Naive thymus-derived CD4-positive, alpha-beta T cell (primary cell): ENCODE measurements around the gene RPS6KL1. TPM values are rescaled to one million over a fixed set of nuclear protein-coding genes. Genes with fewer than 3 reads are reported as not detected.

Source experiments
- ATAC-seq: fragments of 150-1000 bp; cut with Tn5 transposase; 2 replicates; pipeline ENCODE4 v1.10.0; 2021; ENCODE audit warnings: mild to moderate bottlenecking, moderate library complexity
- CTCF ChIA-PET: fragments of 350-600 bp; sonication (Branson Sonifier 250); formaldehyde crosslinking; loops from one replicate; lab custom pipeline; 2021; ENCODE audit warnings: antibody characterized with exemption; lab: Charles Lee
- POLR2A ChIA-PET: fragments of 350-600 bp; sonication (Branson Sonifier 250); formaldehyde crosslinking; loops from one replicate; lab custom pipeline; 2021; ENCODE audit warnings: antibody characterized with exemption, inconsistent platforms; lab: Charles Lee
- DNase-seq, 9 donors: peaks; one replicate each; pipeline versions ENCODE4 v3.0.0 to v3.0.0-alpha.2; 2020 to 2022; ENCODE audit warnings: mixed read lengths in 1 of 9
- H3K27ac ChIP-seq: one replicate; pipeline ENCODE4 v1.7.0; 2013; ENCODE audit warnings: mild to moderate bottlenecking, low read depth, low read length, moderate library complexity
- H3K27me3 ChIP-seq, 2 donors: one replicate each; pipeline ENCODE4 v1.7.0; 2013; ENCODE audit warnings: low read length in 2 of 2, mild to moderate bottlenecking in 2 of 2, moderate library complexity in 2 of 2; ENCODE audit not compliant: control insufficient read depth in 2 of 2, insufficient read depth in 2 of 2
- H3K36me3 ChIP-seq, 3 experiments: 1 replicate in 2 of 3; 2 replicates in 1 of 3; pipeline ENCODE4 v1.7.0; 2013; ENCODE audit warnings: low read length in 3 of 3, mild to moderate bottlenecking in 3 of 3, moderate library complexity in 1 of 3; ENCODE audit not compliant: insufficient read depth in 3 of 3, control insufficient read depth in 2 of 3
- H3K4me1 ChIP-seq, 2 donors: one replicate each; pipeline ENCODE4 v1.7.0; 2013; ENCODE audit warnings: low read length in 2 of 2, mild to moderate bottlenecking in 2 of 2, moderate library complexity in 1 of 2; ENCODE audit not compliant: control insufficient read depth in 2 of 2, insufficient read depth in 2 of 2
- H3K4me3 ChIP-seq: 2 replicates; pipeline ENCODE4 v1.7.0; 2013; ENCODE audit warnings: mild to moderate bottlenecking, low read length
- H3K9me3 ChIP-seq, 3 experiments: 1 replicate in 2 of 3; 2 replicates in 1 of 3; pipeline ENCODE4 v1.7.0; 2013; ENCODE audit warnings: low read length in 3 of 3; ENCODE audit not compliant: control insufficient read depth in 2 of 3
- H3K27ac Mint-ChIP-seq, 9 donors: one replicate each; pipeline ENCODE4 v1.8.0; 2020 to 2022; ENCODE audit warnings: mixed read lengths in 9 of 9, mild to moderate bottlenecking in 8 of 9, moderate library complexity in 5 of 9, inconsistent platforms in 2 of 9
- H3K27me3 Mint-ChIP-seq, 5 donors: one replicate each; pipeline ENCODE4 v1.8.0; 2021 to 2022; ENCODE audit warnings: mixed read lengths in 5 of 5, mild to moderate bottlenecking in 1 of 5
- H3K36me3 Mint-ChIP-seq, 5 donors: one replicate each; pipeline ENCODE4 v1.8.0; 2020 to 2022; ENCODE audit warnings: mixed read lengths in 5 of 5, mild to moderate bottlenecking in 3 of 5, inconsistent platforms in 1 of 5
- H3K4me1 Mint-ChIP-seq, 7 donors: one replicate each; pipeline ENCODE4 v1.8.0; 2020 to 2022; ENCODE audit warnings: mixed read lengths in 7 of 7, mild to moderate bottlenecking in 3 of 7, inconsistent platforms in 1 of 7
- H3K4me3 Mint-ChIP-seq, 10 donors: one replicate each; pipeline ENCODE4 v1.8.0; 2020 to 2022; ENCODE audit warnings: mild to moderate bottlenecking in 10 of 10, mixed read lengths in 10 of 10, moderate library complexity in 6 of 10, inconsistent platforms in 2 of 10
- H3K9me3 Mint-ChIP-seq, 11 donors: one replicate each; pipeline ENCODE4 v1.8.0; 2020 to 2022; ENCODE audit warnings: mixed read lengths in 11 of 11, mild to moderate bottlenecking in 4 of 11, inconsistent platforms in 1 of 11, moderate library complexity in 1 of 11
- intact Hi-C, 2 donors: fragments of 100-400 bp; cut with micrococcal nuclease; formaldehyde crosslinking; loops; one replicate each; pipeline ENCODE4 v1.15.1; 2023
- polyA plus RNA-seq, 2 donors: library from polyadenylated mRNA; unstranded; fragments of 300-500 nt; fragmentation: Illumina TruSeq; gene quantifications; one replicate each; pipeline ENCODE4 v1.2.3, GENCODE V29; 2021
- total RNA-seq, 6 experiments: library from RNA in 5 of 6; stranded (reverse) in 5 of 6; gene quantifications; 1 replicate in 5 of 6; 2 replicates in 1 of 6; pipeline ENCODE4 v1.2.3 and lab custom pipeline; 2021 to 2026

RPS6KL1 gene
- total and polyA plus RNA-seq, 7 experiments from 2014 or later = 2.0 to 12.8 (median 5.7) TPM

- Mint-ChIP-seq H3K9me3 (no peaks in the 10 kb centered on the region), H3K4me3 (no peak overlapping the region), H3K4me1 (peaks cover 0 to 3% (median 0%) of the 10 kb centered on the region in 7 donors), H3K27me3 (no peaks in the 10 kb centered on the region), H3K36me3 (peaks cover 0 to 3% (median 0%) of the 10 kb centered on the region in 5 donors), H3K27ac (no peak overlapping the region)
- POLR2A ChIA-PET = no interaction called here
- Histone ChIP-seq H3K4me3 (no peak overlapping the region), H3K27me3 (no peaks in the 10 kb centered on the region), H3K36me3 (no peaks in the 10 kb centered on the region), H3K4me1 (no peaks in the 10 kb centered on the region), H3K27ac (no peak overlapping the region), H3K9me3 (no peaks in the 10 kb centered on the region)
- CTCF ChIA-PET = no interaction called here
- intact Hi-C loops = no loop called here
- no peak for DNase-seq
- no peak for ATAC-seq
Observed at GRCh38 chr14:74912801-74913200, 10.3 kb downstream of the RPS6KL1 start.

DNA sequence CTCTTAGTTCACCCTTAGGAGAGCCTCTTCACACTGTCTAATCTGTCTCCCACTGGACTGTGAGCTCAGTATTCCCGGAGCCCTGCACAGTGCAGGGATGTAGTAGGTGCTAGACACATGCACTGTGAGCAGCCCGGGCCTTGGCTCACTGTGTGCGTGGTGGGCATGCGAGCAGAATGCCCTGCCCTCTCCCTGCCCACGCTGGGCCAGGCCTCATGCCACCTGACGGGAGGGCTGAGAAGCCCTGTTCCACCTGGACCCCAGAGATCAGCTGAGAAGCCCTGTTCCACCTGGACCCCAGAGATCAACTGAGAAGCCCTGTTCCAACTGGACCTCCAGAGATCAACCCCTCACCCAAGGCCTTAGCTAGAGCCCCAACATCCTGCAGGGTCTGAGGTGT, 10.9 kb downstream of the RPS6KL1 start:
- no peak for DNase-seq
- Mint-ChIP-seq H3K27ac (peak overlapping the region in 2 of 9 donors; percentile 22 to 41), H3K27me3 (no peaks in the 10 kb centered on the region), H3K36me3 (peaks cover 0 to 3% (median 0%) of the 10 kb centered on the region in 5 donors), H3K9me3 (no peaks in the 10 kb centered on the region), H3K4me3 (no peak overlapping the region), H3K4me1 (peaks cover 0 to 7% (median 3%) of the 10 kb centered on the region in 7 donors)
- Histone ChIP-seq H3K4me1 (no peaks in the 10 kb centered on the region), H3K27me3 (no peaks in the 10 kb centered on the region), H3K4me3 (no peak overlapping the region), H3K27ac (no peak overlapping the region), H3K36me3 (no peaks in the 10 kb centered on the region), H3K9me3 (no peaks in the 10 kb centered on the region)
- ChIA-PET POLR2A (no interaction called here), CTCF (interaction anchor here (0.6 kb wide), 1 partner anchor 34 kb away, joined by 3 read pairs; no protein-coding TSS in a partner anchor)
- ATAC-seq = no peak
- intact Hi-C loops = no loop called here

- ChIA-PET CTCF (interaction anchor here (0.6 kb wide), 1 partner anchor 33 kb away, joined by 3 read pairs; no protein-coding TSS in a partner anchor), POLR2A (no interaction called here)
- ATAC-seq (no peak), DNase-seq (no peak)
- H3K27ac Mint-ChIP-seq = peak overlapping the region in 1 of 9 donors; percentile 22
- Histone ChIP-seq H3K36me3 (no peaks in the 10 kb centered on the region), H3K27ac (no peak overlapping the region), H3K4me1 (no peaks in the 10 kb centered on the region), H3K9me3 (no peaks in the 10 kb centered on the region), H3K27me3 (no peaks in the 10 kb centered on the region), H3K4me3 (no peak overlapping the region)
- H3K4me1 Mint-ChIP-seq = peaks cover 0 to 9% (median 3%) of the 10 kb centered on the region in 7 donors
- intact Hi-C loops = no loop called here
- H3K36me3 Mint-ChIP-seq = peaks cover 0 to 3% (median 0%) of the 10 kb centered on the region in 5 donors
- no peaks in the 10 kb centered on the region for H3K27me3 Mint-ChIP-seq
- no peaks in the 10 kb centered on the region for H3K9me3 Mint-ChIP-seq
- no peak overlapping the region for H3K4me3 Mint-ChIP-seq
Observed at GRCh38 chr14:74911704-74912103, 11.4 kb downstream of the RPS6KL1 start.

- Histone ChIP-seq H3K36me3 (no peaks in the 10 kb centered on the region), H3K4me3 (no peak overlapping the region), H3K27ac (no peak overlapping the region), H3K27me3 (no peaks in the 10 kb centered on the region), H3K9me3 (no peaks in the 10 kb centered on the region), H3K4me1 (no peaks in the 10 kb centered on the region)
- ATAC-seq (no peak), DNase-seq (no peak)
- CTCF ChIA-PET = no interaction called here
- no peaks in the 10 kb centered on the region for H3K9me3 Mint-ChIP-seq
- H3K27ac Mint-ChIP-seq = no peak overlapping the region
- peaks cover 0 to 9% (median 3%) of the 10 kb centered on the region in 7 donors for H3K4me1 Mint-ChIP-seq
- peaks cover 0 to 3% (median 0%) of the 10 kb centered on the region in 5 donors for H3K36me3 Mint-ChIP-seq
- no peaks in the 10 kb centered on the region for H3K27me3 Mint-ChIP-seq
- intact Hi-C loops = no loop called here
- H3K4me3 Mint-ChIP-seq = no peak overlapping the region
- POLR2A ChIA-PET = no interaction called here
Observed at GRCh38 chr14:74911221-74911620, 11.8 kb downstream of the RPS6KL1 start.

- CTCF ChIA-PET = interaction anchor here (11.8 kb wide), 1 partner anchor 51 kb away, joined by 317 read pairs; no protein-coding TSS in a partner anchor
- ATAC-seq = no peak
- DNase-seq = no peak
- Histone ChIP-seq H3K36me3 (no peaks in the 10 kb centered on the region), H3K4me1 (peaks cover 0 to 4% of the 10 kb centered on the region in 2 donors), H3K9me3 (no peaks in the 10 kb centered on the region), H3K27ac (no peak overlapping the region), H3K4me3 (no peak overlapping the region), H3K27me3 (no peaks in the 10 kb centered on the region)
- Mint-ChIP-seq H3K27me3 (no peaks in the 10 kb centered on the region), H3K4me3 (no peak overlapping the region), H3K27ac (no peak overlapping the region), H3K36me3 (no peaks in the 10 kb centered on the region), H3K9me3 (no peaks in the 10 kb centered on the region), H3K4me1 (peaks cover 0 to 13% (median 4%) of the 10 kb centered on the region in 7 donors)
- POLR2A ChIA-PET = no interaction called here
- intact Hi-C loops = no loop called here
Observed at GRCh38 chr14:74910556-74910955, 12.5 kb downstream of the RPS6KL1 start.

- intact Hi-C loops = no loop called here
- no peaks in the 10 kb centered on the region for H3K9me3 ChIP-seq
- no peak overlapping the region for H3K27ac ChIP-seq
- Mint-ChIP-seq H3K9me3 (no peaks in the 10 kb centered on the region), H3K36me3 (no peaks in the 10 kb centered on the region), H3K4me3 (no peak overlapping the region), H3K4me1 (peaks cover 0 to 18% (median 4%) of the 10 kb centered on the region in 7 donors), H3K27me3 (no peaks in the 10 kb centered on the region), H3K27ac (no peak overlapping the region)
- H3K36me3 ChIP-seq = no peaks in the 10 kb centered on the region
- peaks cover 0 to 6% of the 10 kb centered on the region in 2 donors for H3K4me1 ChIP-seq
- ATAC-seq = no peak
- DNase-seq = no peak
- ChIA-PET CTCF (interaction anchor here (0.8 to 11.8 kb wide), 2 partner anchors 27 to 51 kb away, joined by 4 to 317 read pairs; no protein-coding TSS in a partner anchor), POLR2A (no interaction called here)
- H3K4me3 ChIP-seq = no peak overlapping the region
- no peaks in the 10 kb centered on the region for H3K27me3 ChIP-seq
Observed at GRCh38 chr14:74909911-74910310, 13.1 kb downstream of the RPS6KL1 start.

- no peak for ATAC-seq
- Mint-ChIP-seq H3K4me3 (no peak overlapping the region), H3K36me3 (no peaks in the 10 kb centered on the region), H3K4me1 (peaks cover 0 to 22% (median 4%) of the 10 kb centered on the region in 7 donors), H3K9me3 (no peaks in the 10 kb centered on the region), H3K27ac (no peak overlapping the region), H3K27me3 (no peaks in the 10 kb centered on the region)
- DNase-seq = no peak
- peaks cover 0 to 6% of the 10 kb centered on the region in 2 donors for H3K4me1 ChIP-seq
- H3K27me3 ChIP-seq = no peaks in the 10 kb centered on the region
- POLR2A ChIA-PET = no interaction called here
- H3K9me3 ChIP-seq = no peaks in the 10 kb centered on the region
- H3K4me3 ChIP-seq = no peak overlapping the region
- no peaks in the 10 kb centered on the region for H3K36me3 ChIP-seq
- no peak overlapping the region for H3K27ac ChIP-seq
- CTCF ChIA-PET = interaction anchor here (0.8 to 11.8 kb wide), 2 partner anchors 26 to 50 kb away, joined by 4 to 317 read pairs; no protein-coding TSS in a partner anchor
- intact Hi-C loops = no loop called here
Observed at GRCh38 chr14:74909501-74909900, 13.6 kb downstream of the RPS6KL1 start.
